HG03520 (cell line): Measurements from ENCODE around the gene SERBP1.
"Not testable (repeated sequence)": the region's sequence is repeated elsewhere in the genome, so short reads cannot be mapped to it uniquely, and the experiment has no call there.

ENCODE experiments used
- ATAC-seq: cut with Tn5 transposase; IDR thresholded peaks from one replicate; pipeline ENCODE4 v1.9.1; 2021; ENCODE audit warnings: mild to moderate bottlenecking, moderate library complexity; ENCODE audit not compliant: unreplicated experiment

SERBP1 gene

DNA sequence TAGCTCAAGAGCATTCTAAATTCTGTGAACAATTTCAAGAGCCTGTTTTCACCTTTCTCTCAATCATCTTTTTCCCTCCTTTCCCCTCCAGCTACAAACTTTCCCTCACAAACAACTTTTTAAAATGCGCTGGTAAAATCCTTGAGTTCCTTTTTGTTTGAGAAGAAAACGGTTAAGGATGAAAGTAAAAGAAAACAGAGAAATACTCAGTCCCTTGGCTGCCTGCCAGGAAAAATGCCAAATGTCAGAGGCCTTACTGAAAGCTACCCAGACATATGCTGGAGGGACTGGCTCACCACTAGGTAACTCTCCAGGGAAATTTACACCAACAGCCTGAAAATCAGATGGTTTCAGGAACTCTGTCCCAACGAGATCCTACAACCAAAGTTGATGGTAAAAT lies 11.0 kb upstream of the SERBP1 start:
- no peak for ATAC-seq

DNA sequence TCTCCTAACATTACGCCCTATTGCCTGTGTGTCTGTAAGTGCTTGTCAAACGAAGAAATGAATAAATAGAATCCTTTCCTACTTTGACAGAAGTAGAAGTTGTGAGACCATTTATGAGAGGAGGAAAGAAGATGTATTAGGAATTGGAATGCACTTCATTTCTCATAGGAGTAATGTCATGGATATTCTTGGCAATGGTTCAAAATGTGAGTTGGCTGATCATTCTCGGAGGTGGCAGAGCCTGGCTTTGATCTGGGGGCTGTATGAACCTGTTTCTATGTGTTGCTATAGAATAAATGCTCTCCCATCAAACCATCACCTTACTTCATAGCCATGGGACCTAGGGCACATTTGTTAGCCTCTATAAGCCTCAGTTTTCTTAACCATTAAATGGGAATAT lies 10.1 kb upstream of the SERBP1 start:
- no peak for ATAC-seq

DNA sequence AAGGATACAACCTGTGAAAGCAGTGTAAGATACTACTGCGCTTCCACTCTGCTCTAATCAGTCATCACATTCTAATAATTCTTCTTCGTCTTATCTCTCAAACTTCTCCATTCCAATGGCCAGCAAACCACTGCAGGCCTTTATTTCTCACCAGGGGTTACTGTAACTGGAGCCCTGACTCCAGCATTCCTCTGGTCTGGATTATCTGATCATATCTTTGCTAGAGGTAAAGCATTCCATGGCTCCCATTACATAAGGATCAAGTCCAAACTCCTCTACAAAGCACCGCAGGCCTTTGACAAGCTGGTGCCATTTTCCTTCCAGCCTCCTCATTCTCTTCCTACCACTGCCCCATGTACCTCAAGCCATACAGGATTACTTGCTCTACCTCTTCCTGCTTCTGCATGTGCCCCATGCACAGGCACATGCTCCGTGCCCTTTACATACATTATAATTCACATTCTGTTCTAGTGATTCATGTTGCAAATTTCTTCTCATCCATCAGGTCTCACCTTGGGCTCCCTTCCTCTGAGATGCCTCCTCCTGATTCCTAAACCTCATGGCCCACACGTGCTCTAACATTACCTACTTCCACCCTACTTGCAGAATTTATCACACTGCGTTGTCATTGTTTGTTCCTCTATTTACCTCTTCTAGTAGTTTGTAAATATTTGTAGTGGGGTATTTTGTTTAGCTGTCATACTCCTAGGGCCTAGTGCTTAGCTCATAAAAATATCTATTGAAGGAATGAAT lies 9.3 kb upstream of the SERBP1 start:
- ATAC-seq = no peak

DNA sequence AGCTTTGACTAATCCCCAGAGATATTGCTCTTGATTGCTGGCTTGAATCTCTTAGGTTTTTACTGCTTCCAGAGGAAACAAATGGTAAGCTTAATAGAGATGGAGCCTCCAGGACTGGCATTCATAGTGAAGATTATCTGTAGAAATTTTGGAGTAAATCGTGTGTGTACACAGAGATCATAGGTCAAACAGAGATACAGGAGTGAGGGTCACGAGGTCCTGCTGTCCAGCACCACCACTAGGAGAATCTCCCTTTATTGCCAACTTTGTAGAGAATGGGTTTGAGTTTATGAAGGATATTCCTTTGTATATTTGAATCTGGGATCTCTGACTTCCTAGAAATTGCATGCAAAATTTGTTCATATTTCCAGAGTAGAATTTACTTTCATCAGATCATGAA lies 7.8 kb upstream of the SERBP1 start:
- ATAC-seq = no peak

DNA sequence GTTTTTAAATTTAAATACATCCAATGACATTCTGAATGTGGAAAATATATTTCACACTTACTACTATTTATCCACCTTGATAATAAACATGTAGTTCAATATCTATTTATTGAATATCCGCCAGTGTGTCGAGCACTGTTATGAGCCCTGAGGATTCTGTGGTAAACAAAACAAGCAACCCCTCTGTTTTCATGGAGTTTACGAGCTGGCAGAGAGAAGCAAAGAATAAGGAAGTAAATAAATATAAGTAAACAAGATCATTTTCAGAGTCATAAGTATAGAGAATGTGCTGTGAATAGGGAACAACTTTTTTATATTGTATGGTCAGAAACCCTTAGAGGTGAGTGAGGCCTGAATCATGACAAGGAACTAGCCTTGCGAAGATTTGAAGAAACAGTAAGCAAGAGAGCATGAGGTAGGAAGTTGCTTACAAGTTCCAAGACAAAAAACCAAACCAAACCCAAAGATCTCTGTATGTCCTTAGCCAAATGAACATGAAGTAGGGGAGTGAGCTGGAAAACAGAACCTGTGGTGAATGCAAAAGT lies 6.4 kb upstream of the SERBP1 start:
- no peak for ATAC-seq

DNA sequence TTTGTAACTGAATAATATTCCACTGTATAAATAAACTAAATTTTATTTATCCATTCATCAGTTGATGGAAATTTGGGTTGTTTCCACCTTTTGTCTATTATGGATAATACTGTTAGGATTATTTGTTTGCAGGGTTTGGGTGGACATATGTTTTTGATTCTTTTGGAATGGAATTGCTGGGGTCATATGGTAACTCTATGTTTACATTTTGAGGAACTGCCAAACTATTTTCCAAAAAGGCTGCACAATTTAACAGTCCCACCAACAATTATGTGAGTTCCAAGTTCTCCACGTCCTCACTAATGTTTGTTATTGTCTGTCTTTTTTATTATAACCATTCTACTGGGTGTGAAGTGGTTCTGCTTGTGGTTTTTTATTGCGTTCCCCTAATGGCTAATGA lies 4.3 kb upstream of the SERBP1 start:
- ATAC-seq = no peak

DNA sequence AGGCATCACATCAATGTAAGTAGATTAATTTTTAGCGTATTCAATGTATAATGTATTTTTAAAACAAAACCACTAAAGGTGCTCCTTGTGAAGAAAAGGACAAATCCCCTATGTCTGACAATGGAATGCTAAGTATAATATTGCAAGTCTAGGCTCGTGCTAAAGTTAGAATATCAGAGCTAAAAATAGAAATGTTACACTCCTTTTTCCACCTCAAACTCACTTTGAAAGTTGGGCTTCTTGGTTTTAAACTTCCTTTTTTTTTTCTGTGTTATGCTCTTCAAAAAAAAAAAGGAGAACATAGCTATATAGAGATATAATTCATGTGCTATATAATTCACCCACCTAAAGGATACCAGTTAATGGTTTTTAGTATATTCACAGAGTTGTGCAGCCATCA lies 3.6 kb upstream of the SERBP1 start:
- no peak for ATAC-seq

DNA sequence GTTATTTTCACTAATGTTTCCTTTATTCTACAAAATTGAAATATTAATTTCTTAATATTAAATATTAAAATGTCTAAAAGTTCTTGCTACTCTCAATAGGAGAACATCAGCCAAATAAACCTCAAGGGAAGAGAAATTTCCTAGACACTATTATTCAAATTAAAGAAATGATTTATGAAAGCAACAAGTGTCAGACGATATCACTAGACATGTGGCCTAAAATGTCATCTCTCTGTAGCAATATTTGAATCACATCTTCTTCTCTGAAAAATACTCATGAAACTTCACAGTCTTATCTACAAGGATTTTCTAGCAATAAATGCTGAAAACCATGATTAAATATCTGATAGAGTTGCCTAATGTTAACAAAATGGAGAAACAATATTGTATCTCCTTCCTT lies 2.5 kb upstream of the SERBP1 start:
- no peak for ATAC-seq

DNA sequence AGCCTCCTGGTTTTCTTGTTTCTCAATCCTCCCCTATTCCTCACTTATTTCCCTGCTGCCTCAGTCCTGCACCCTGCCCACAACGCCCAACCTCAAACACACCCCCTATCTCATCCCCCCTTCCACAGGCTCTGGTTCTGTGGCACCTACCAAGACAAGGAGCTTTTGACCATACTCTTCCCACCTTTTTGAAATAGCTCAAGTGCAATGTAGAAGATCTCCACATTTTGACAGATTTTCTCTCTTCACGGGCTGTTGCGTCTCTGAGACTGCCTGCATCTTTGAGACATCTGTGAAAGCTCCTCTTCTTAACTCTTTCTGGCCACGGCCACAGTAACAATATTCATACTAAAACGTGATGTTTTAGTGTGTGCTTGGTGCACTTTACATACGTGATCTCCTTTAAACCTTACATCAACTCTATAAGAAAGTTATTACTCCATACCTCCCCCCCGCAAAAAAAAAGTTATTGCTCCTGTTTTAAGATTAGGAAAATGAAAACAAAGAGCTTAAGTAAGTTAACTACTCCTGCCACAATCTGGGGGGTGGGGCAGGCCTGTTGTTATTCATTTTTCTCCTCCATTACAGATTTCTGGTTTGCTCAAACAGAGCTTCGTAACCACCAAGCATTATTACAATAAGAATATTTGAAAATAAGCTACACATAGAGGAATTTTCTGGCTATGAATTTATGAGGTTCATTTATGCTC lies 1.8 kb upstream of the SERBP1 start:
- no peak for ATAC-seq

DNA sequence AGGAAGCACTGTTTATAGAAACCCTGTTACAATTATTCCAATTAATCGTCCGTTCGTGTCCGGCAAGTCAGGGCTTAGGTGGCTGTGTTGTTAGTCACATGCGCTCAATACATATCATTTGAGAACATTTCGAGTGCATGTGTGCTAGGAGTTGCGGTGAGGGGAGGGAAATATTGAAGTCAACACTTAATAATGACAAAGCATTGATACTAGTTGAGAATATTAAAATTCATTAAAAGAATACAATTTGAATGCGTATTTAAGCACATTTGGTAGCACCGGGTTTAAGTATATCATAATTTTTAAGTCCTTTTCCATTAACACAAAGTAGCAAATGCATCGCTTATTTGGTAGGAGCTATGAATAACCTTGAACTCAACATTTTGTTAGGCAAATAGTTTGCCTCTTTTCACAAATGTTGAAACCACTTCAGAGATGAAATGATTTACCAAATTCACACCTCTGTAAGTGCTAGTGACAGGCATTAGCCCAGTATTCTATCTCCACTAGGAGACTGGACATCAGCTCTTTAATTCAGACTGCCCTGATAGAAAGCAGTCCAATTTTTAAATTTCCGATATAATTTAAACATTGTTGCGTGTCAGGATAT lies 1.1 kb upstream of the SERBP1 start:
- ATAC-seq = no peak

DNA sequence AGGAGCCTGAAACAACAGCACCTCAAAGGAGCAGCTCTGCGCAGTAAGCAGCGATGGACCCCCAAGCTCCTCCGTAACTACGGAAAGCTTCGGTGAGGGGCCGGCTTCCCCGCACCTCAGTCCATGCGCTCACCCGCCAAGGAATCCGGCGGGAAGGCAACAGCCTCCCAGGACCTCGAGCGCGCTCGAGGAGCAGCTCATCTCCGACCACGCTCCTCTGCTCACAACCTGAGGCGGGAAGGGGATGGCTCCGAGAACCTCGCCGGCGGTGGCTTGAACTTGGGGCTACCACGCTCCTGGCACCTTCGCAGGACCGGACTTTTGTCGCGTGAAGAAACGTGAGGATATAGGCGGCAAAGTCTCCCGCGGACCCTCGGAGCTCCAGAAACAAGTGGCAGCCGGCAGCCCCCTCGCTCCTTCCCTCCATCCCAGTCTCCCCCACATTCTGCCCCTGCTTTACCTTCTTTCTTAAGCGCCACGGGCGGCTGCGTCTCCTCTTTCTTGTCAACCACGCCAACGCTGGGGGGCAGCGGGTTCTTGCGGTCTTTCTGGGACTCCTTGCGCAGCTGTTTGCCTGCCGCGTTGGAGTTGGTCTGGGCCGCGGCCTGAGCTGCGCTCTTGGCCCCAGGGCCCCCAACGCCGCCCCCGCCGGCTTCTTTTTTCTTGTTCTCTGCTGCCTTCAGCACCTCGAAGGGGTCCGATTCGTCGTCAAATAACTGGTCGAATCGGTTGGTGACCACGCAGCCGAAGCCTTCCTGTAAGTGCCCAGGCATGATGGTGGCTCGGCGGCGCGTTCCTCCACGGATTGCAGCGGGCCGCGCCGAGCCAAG lies 459 bp downstream of the SERBP1 start:
- peak; percentile 1 for ATAC-seq

DNA sequence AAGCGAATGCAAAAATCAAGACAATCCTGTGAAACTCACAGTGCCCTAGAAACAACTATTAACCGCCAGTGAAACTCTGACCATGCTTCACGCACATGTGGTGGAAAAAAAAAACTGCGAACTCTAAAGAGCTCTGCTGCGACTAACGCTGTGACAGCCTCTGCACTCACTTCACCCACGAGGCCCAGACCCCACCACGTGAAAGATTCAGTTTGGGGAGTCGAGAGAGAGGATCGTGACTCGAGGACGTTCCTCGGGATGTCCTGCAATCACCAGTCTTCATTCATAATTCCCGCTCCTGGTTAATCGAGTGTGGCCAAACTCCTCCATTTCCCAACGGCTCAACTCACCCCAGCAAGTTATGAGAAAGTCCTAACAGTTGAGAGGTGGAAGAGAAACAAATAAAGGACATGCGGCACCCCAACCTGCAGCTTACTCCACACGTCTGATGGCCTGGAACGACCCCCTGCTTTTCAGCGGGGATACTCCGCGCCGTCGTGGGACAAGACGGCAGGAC lies 1.1 kb downstream of the SERBP1 start:
- no peak for ATAC-seq

DNA sequence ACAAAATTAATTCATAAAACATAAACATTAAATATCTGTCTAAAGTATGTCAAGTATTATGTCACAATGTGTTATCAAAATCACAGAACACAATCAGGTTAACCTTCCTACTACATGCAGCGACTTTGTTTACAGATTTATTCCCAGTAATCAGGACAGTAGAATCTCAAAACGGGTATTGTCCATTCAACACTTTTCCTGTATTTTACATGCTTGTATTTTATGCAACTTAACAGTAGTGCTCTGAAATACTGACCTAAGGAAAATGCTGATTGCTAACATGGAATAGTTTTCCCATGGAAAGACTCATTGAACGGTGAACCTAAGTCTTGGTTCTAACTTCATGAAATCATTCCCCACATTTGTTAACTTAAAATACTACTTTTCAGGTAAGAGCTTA lies 2.3 kb downstream of the SERBP1 start:
- no peak for ATAC-seq

DNA sequence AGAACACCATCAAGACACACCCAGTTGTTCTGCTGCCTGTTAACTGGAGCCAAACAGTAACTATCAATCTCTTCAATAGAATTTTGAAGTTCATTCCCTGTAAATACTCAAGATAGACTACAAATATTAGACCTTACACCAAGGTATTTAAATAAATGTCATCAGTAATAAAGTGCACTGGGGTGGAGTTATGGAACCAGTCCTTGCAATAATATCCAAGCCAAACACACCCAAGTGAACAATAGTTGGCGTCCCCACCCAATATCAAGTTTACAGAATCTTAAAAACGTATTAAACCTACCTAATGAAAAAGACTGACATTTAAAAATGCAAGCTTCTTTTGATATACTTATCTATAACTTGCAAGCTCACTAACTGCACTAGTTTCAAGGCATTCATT lies 2.7 kb downstream of the SERBP1 start:
- no peak for ATAC-seq

DNA sequence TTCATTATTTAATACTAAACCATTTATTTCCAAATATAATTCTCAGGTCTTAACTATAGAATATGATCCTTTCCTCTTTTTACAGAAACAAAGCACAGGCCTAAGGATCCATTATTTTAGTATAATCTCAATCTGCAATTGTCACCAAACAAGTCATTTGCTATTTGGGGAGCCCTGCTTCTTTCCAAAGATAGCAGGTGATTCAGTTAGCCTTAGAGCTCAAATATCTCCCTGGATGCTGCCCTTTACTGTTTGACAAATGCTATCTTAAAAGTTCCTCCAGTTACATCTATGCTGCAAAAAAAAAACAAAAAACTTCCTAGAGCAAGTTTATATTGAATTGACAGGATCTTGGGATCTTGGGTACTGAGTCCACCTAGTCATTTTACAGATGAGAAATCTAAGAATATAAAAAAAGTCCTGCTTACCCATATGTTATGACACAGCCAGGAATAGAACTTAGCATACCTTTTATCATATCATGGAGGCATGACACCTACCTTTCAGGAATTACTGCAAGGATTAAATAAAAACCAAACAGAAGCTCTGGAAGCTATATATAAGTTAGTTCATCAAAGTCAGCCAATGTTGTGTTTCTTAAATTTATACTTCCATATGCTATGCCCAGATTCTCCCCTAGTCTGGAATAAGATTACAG lies 9.2 kb downstream of the SERBP1 start:
- no peak for ATAC-seq

DNA sequence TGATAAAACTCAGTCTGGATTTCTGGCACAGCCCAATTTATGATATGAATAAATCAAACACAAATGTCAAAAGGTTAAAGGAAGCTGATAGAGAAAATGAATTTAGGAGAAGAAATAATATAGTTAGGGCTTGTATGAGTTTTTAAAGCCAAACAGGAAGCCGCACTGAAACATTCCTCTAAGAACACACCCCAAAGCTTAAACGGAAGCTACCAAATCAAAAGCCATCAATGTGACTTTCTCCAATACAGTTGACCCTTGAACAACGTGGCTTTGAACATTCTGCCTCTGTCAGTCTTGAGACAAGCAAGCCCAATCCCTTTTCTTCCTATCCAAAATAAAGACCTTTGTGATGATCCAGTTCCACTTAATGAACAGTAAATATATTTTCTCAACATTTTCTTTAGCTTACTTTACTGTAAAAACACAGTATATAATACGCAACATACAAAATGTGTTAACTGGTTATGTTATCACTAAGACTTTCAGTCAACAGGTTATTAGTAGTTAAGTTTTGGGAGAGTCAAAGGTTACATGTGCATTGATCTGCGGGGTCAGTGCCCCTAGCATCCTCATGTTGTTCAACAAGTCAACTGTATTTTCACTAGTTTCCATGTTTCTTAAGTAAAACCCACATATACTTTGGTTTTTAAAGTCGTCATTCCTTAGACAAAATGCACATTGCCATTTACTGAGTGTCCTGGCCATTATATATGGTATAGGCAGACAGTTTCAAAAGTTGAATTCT lies 11.2 kb downstream of the SERBP1 start:
- no peak for ATAC-seq

DNA sequence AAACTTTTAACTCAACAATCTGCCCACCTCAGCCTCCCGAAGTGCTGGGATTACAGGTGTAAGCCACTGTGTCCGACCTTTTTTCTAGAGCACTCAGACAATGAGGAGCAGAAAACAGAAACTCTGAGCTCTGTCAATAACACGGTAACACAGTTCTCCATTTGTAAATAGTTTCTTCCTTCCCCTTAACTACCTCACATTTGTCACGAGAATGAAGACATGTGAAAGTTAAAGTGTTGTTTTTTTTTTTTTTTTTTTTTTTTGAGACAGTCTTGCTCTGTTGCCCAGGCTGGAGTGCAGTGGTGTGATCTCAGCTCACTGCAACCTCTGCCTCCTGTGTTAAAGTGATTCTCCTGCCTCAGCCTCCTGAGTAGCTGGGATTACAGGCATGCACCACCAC lies 12.5 kb downstream of the SERBP1 start:
- ATAC-seq = not testable (repeated sequence)

DNA sequence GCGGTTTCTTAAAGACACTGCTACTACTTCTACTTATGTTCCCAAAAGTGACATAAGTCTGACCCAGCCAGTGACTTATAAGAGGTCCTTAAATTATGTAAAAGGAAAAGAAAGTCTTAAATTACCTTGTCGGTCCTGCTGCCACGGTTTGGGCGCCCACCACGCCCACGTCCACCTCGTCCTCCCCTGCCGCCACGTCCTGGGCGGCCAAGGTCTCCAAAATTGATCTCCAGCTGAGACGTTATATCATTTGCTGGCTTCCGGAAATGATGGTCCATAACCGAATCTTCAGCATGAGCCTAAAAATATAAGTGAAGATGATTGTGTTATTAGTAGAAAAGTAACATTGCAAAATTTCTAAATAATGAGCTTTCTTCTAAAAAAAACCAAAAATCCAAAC lies 15.2 kb downstream of the SERBP1 start:
- no peak for ATAC-seq

DNA sequence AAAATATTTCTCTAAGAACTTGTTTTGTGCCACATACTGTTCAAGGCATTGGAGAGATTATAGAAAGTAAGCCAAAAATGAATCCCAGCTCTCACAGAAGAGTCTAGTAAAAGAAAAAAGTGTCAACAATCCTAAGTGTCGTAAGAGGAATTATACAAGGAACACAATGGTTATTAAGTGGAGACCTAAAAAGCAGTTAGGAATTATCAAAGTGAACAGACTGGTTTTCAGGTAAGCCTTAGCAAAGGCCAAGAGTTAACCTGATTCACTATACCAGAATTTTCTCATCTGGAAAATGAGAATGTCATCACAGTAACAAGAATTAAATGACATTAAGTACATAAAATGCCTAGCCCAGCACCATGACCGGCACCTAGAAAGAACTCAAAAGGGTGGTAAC lies 15.6 kb downstream of the SERBP1 start:
- ATAC-seq = no peak

DNA sequence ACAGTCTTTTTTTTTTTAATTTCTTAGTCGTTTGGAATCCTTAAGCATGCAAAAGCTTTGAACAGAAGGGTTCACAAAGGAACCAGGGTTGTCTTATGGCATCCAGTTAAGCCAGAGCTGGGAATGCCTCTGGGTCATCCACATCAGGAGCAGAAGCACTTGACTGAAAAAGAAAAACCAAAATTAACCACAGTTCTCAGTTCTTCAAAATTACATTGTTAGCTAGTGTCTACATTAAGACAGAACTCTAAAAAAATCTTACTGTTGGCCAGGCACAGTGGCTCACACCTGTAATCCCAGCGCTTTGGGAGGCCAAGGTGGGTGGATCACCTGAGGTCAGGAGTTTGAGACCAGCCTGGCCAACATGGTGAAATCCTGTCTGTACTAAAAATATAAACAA lies 17.1 kb downstream of the SERBP1 start:
- not testable (repeated sequence) for ATAC-seq
